ENCODE measurements around the gene NT5C2. TPM values are rescaled to one million over a fixed set of nuclear protein-coding genes. Genes with fewer than 3 reads are reported as not detected.

NT5C2 gene
- total RNA-seq, 2 donors from 2014 or later = 88.4 to 112 TPM

DNA sequence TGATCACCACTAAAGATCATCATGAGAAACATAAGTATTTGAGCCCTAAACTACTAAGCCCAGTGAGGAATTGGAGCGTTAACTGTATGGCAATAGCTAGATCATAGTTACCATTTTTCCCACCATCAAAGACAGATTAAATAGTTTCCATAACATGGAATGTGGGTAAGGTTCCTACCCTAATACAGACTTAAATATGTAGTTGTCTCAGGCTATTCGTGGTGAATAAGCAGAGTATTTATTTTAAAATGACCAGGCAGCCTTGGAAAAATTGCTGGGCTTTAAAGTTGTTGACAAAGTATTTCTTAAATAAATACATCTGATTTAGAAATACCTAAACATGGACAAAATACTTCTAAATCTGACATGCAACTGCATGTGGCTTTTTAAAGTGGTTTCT is 106.8 kb downstream of the NT5C2 start:
- Histone ChIP-seq H3K4me3 (no peak overlapping the region), H3K36me3 (peaks cover 8 to 23% of the 10 kb centered on the region in 2 donors), H3K27me3 (replicated peaks; ENCODE audit: insufficient read depth) (no peaks in the 10 kb centered on the region), H3K9me3 (no peaks in the 10 kb centered on the region), H3K4me1 (replicated peaks) (no peaks in the 10 kb centered on the region), H3K27ac (no peak overlapping the region)
- no peak for DNase-seq (ENCODE audit: low spot score)
- TF ChIP-seq POLR2AphosphoS5 (IDR thresholded peaks at IDR 0.05) (no peak), POLR2A (IDR thresholded peaks at IDR 0.05) (no peak)
- TF ChIP-seq, protein P1, sequence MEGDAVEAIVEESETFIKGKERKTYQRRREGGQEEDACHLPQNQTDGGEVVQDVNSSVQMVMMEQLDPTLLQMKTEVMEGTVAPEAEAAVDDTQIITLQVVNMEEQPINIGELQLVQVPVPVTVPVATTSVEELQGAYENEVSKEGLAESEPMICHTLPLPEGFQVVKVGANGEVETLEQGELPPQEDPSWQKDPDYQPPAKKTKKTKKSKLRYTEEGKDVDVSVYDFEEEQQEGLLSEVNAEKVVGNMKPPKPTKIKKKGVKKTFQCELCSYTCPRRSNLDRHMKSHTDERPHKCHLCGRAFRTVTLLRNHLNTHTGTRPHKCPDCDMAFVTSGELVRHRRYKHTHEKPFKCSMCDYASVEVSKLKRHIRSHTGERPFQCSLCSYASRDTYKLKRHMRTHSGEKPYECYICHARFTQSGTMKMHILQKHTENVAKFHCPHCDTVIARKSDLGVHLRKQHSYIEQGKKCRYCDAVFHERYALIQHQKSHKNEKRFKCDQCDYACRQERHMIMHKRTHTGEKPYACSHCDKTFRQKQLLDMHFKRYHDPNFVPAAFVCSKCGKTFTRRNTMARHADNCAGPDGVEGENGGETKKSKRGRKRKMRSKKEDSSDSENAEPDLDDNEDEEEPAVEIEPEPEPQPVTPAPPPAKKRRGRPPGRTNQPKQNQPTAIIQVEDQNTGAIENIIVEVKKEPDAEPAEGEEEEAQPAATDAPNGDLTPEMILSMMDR (IDR thresholded peaks at IDR 0.05) = no peak
- intact Hi-C loops (cut with DNase I) = no loop called here
- WGBS = 72% methylated on average over 2 of the region's 2 CpGs

DNA sequence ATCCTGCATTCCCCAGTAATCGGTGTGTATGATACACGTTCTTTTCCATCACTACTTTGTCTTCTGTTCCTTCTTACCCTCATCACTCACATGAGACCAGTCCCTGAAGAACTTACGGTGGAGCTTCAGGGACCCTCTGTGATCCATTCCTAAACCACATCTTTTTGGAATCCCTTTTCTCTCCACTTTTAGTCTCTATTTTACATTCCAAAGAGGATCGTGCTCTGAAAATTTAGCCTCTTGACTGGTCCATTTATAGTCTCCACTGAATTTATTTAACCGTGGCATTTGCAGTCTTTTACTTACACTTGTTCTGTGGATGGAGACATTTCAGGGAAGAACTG is 109.1 kb downstream of the NT5C2 start:
- H3K36me3 ChIP-seq = peaks cover 0 to 9% of the 10 kb centered on the region in 2 donors
- H3K27me3 ChIP-seq (replicated peaks; ENCODE audit: insufficient read depth) = no peaks in the 10 kb centered on the region
- WGBS = 92% methylated on average over 5 of the region's 5 CpGs
- H3K27ac ChIP-seq = no peak overlapping the region
- intact Hi-C loops (cut with DNase I) = no loop called here
- H3K4me3 ChIP-seq = no peak overlapping the region
- DNase-seq (ENCODE audit: low spot score) = no peak
- H3K4me1 ChIP-seq (replicated peaks) = no peaks in the 10 kb centered on the region
- no peak for TF ChIP-seq POLR2A (IDR thresholded peaks at IDR 0.05)
- no peak for TF ChIP-seq POLR2AphosphoS5 (IDR thresholded peaks at IDR 0.05)
- TF ChIP-seq, protein P1 (IDR thresholded peaks at IDR 0.05) = no peak
- no peaks in the 10 kb centered on the region for H3K9me3 ChIP-seq

GRCh38 chr10:103083266-103083976 is 109.7 kb downstream of the NT5C2 start:
- no peak for DNase-seq (ENCODE audit: low spot score)

GRCh38 chr10:103082683-103083082 is 110.4 kb downstream of the NT5C2 start:
- H3K36me3 ChIP-seq = no peaks in the 10 kb centered on the region
- H3K9me3 ChIP-seq = no peaks in the 10 kb centered on the region
- H3K27me3 ChIP-seq (replicated peaks; ENCODE audit: insufficient read depth) = no peaks in the 10 kb centered on the region
- intact Hi-C loops (cut with DNase I) = no loop called here
- DNase-seq (ENCODE audit: low spot score) = no peak
- H3K4me1 ChIP-seq (replicated peaks) = no peaks in the 10 kb centered on the region
- no peak overlapping the region for H3K27ac ChIP-seq
- TF ChIP-seq POLR2A (IDR thresholded peaks at IDR 0.05) (no peak), POLR2AphosphoS5 (IDR thresholded peaks at IDR 0.05) (no peak)
- TF ChIP-seq, protein P1 (IDR thresholded peaks at IDR 0.05) = no peak
- 92% methylated on average over 1 of the region's 1 CpG for WGBS
- H3K4me3 ChIP-seq = no peak overlapping the region

More at GRCh38 chr10:103083266-103083976, 109.7 kb downstream of the NT5C2 start:
- no peaks in the 10 kb centered on the region for H3K27me3 ChIP-seq (replicated peaks; ENCODE audit: insufficient read depth)
- no peaks in the 10 kb centered on the region for H3K9me3 ChIP-seq
- H3K4me3 ChIP-seq = no peak overlapping the region
- intact Hi-C loops (cut with DNase I) = no loop called here
- peaks cover 0 to 4% of the 10 kb centered on the region in 2 donors for H3K36me3 ChIP-seq
- 93% methylated on average over 7 of the region's 7 CpGs for WGBS
- H3K4me1 ChIP-seq (replicated peaks) = no peaks in the 10 kb centered on the region
- TF ChIP-seq, protein P1 (IDR thresholded peaks at IDR 0.05) = no peak
- no peak for TF ChIP-seq POLR2A (IDR thresholded peaks at IDR 0.05)
- no peak for TF ChIP-seq POLR2AphosphoS5 (IDR thresholded peaks at IDR 0.05)
- H3K27ac ChIP-seq = no peak overlapping the region
